ENCODE measurements around the gene EIF5. TPM values are rescaled to one million over a fixed set of nuclear protein-coding genes. Genes with fewer than 3 reads are reported as not detected.

The EIF5 gene
- total and polyA plus RNA-seq, 2 of the 4 experiments (the other 2 are of a cell fraction) = 181 to 241 TPM

- 89% methylated on average over 3 of the region's 6 CpGs; no CpG with 5 or more reads in 1 of the 2 experiments for WGBS, 2 experiments (ENCODE audit: extremely low coverage in 2 of 2, insufficient read length in 1 of 2)
- Histone ChIP-seq H2BK20ac (ENCODE audit: low read depth, low read length) (no peak overlapping the region), H3K27ac (ENCODE audit: insufficient read depth, low read length) (no peak overlapping the region), H3K23ac (ENCODE audit: low read depth, low read length) (peak overlapping the region; percentile 32; the same call in 1 of the 2 replicates), H3K4me1 (ENCODE audit: control insufficient read depth, insufficient read depth, low read length) (no peaks in the 10 kb centered on the region), H3K9me1 (ENCODE audit: insufficient read depth, low read length) (peaks cover 8% of the 10 kb centered on the region), H3K56ac (ENCODE audit: extremely low read depth, insufficient read depth, low read length) (no peak overlapping the region), H4K8ac (ENCODE audit: low read depth in 2 of 2, low read length in 2 of 2) (no peak overlapping the region), H3K4ac (ENCODE audit: low read depth, low read length) (no peak overlapping the region), H3K79me1 (ENCODE audit: low read depth in 1 of 2, low read length in 2 of 2) (peaks cover 44 to 80% of the 10 kb centered on the region in 2 experiments), H3K4me2 (ENCODE audit: low read depth, low read length) (no peak overlapping the region), H2AK5ac (ENCODE audit: low read depth, low read length) (no peak overlapping the region), H4K20me1 (ENCODE audit: insufficient read depth, low read length) (peaks cover 76% of the 10 kb centered on the region), H2AK9ac (replicated peaks; ENCODE audit: low read depth, low read length, poor library complexity) (no peak overlapping the region), H3K4me3 (ENCODE audit: insufficient read depth, low read depth, low read length) (no peak overlapping the region), H3K27me3 (ENCODE audit: control insufficient read depth, insufficient read depth, low read length) (no peaks in the 10 kb centered on the region), H2BK120ac (ENCODE audit: low read depth, low read length) (no peak overlapping the region), H2AFZ (replicated peaks; ENCODE audit: low read length, poor library complexity) (no peak overlapping the region), H4K5ac (ENCODE audit: low read depth, low read length) (no peak overlapping the region), H3K9me3 (ENCODE audit: control insufficient read depth, insufficient read depth, low read length) (no peaks in the 10 kb centered on the region), H3K9ac (ENCODE audit: low read depth, low read length) (no peak overlapping the region), H2BK5ac (ENCODE audit: low read depth, low read length, poor library complexity, severe bottlenecking) (no peak overlapping the region), H2BK15ac (ENCODE audit: low read depth, low read length) (no peak overlapping the region), H4K91ac (ENCODE audit: insufficient read depth, low read depth, low read length) (no peak overlapping the region), H3K18ac (ENCODE audit: low read depth, low read length) (no peak overlapping the region), H3K14ac (replicated peaks; ENCODE audit: low read depth, low read length) (no peak overlapping the region), H3K36me3 (ENCODE audit: control insufficient read depth, insufficient read depth, low read length) (peaks cover 80% of the 10 kb centered on the region)
- intact Hi-C loops (cut with micrococcal nuclease) = no loop called here
- ATAC-seq (ENCODE audit: low read depth) (no peak), DNase-seq (no peak)
- TF ChIP-seq MAFK (IDR thresholded peaks at IDR 0.05; ENCODE audit: low read depth, low read length) = no peak
- TF ChIP-seq SMC3 (IDR thresholded peaks at IDR 0.05; ENCODE audit: low read depth, low read length) = no peak
- no peak for TF ChIP-seq CEBPB (IDR thresholded peaks at IDR 0.05; ENCODE audit: low read depth, low read length)
- no peak for TF ChIP-seq CHD1 (IDR thresholded peaks at IDR 0.05; ENCODE audit: low read depth, low read length)
- no peak for TF ChIP-seq NFE2L2 (IDR thresholded peaks at IDR 0.05; ENCODE audit: low read depth, low read length)
- TF ChIP-seq RAD21 (IDR thresholded peaks at IDR 0.05; ENCODE audit: low read length) = no peak
- no peak for TF ChIP-seq BHLHE40 (IDR thresholded peaks at IDR 0.05; ENCODE audit: low read depth, low read length)
- TF ChIP-seq FOS (IDR thresholded peaks at IDR 0.05; ENCODE audit: low read depth, low read length) = no peak
- TF ChIP-seq USF2 (IDR thresholded peaks at IDR 0.05; ENCODE audit: low read depth, low read length) = no peak
- no peak for TF ChIP-seq MAZ (IDR thresholded peaks at IDR 0.05; ENCODE audit: borderline replicate concordance, low read depth, low read length)
- TF ChIP-seq MXI1 (IDR thresholded peaks at IDR 0.05; ENCODE audit: borderline replicate concordance, low read depth, low read length) = no peak
- no peak for TF ChIP-seq RFX5 (IDR thresholded peaks at IDR 0.05; ENCODE audit: low read depth, low read length)
- no peak for TF ChIP-seq CTCF (conservative IDR thresholded peaks at IDR 0.05; ENCODE audit: low read depth, low read length)
- no peak for TF ChIP-seq ELK1 (IDR thresholded peaks at IDR 0.05; ENCODE audit: borderline replicate concordance, low read depth, low read length)
- no peak for TF ChIP-seq POLR2A (IDR thresholded peaks at IDR 0.05; ENCODE audit: low read depth, low read length)
- no peak for TF ChIP-seq RCOR1 (IDR thresholded peaks at IDR 0.05; ENCODE audit: insufficient replicate concordance, low read length)
- ChIA-PET POLR2A (ENCODE audit: unreplicated experiment) (no interaction called here), CTCF (interaction anchor here (1.1 kb wide), 1 partner anchor 51 kb away, joined by 3 read pairs; no protein-coding TSS in a partner anchor)
- dilution Hi-C loops (cut with HindIII; ENCODE audit: low sequenced_read_pairs, unreplicated experiment) = no loop called here
- in situ Hi-C loops (cut with MboI; ENCODE audit: low sequenced_read_pairs) = no loop called here
- BruUV-seq (replicated peaks) = no TSS peak
Measured at GRCh38 chr14:103339561-103339960, 5.5 kb downstream of the EIF5 start.
